Liver (tissue), 3 donors: ENCODE data around the gene RASSF6.

Experiments
- EGR1 ChIP-seq, 2 donors: IDR thresholded peaks; 2 replicates each; pipeline ENCODE4 v1.6.1; 2016 to 2018; ENCODE audit warnings: antibody characterized with exemption in 2 of 2, low read depth in 2 of 2
- FOXA1 ChIP-seq: IDR thresholded peaks from 2 replicates; pipeline ENCODE4 v1.6.1; 2016; ENCODE audit warnings: antibody characterized with exemption
- GABPA ChIP-seq, 2 donors: IDR thresholded peaks in 1 of 2; conservative IDR thresholded peaks in 1 of 2; 2 replicates each; pipeline ENCODE4 v1.6.1; 2016; ENCODE audit warnings: antibody characterized with exemption in 2 of 2, mild to moderate bottlenecking in 1 of 2, moderate library complexity in 1 of 2
- REST ChIP-seq: IDR thresholded peaks from 2 replicates; pipeline ENCODE4 v1.6.1; 2016; ENCODE audit warnings: antibody characterized with exemption, mild to moderate bottlenecking
- SP1 ChIP-seq: IDR thresholded peaks from 2 replicates; pipeline ENCODE4 v1.6.1; 2018; ENCODE audit warnings: antibody characterized with exemption, mild to moderate bottlenecking
- TAF1 ChIP-seq: conservative IDR thresholded peaks from 2 replicates; pipeline ENCODE4 v1.6.1; 2016; ENCODE audit warnings: antibody characterized with exemption, mild to moderate bottlenecking
- TF ChIP-seq, protein P1 (sequence below): fragments of 150-350 bp; IDR thresholded peaks from 2 replicates; pipeline ENCODE4 v1.5.1; 2017; ENCODE audit warnings: improper control_type of control experiment, low read depth, low read length; ENCODE audit not compliant: missing input control
- TF ChIP-seq, protein P2 (sequence below): IDR thresholded peaks from 2 replicates; pipeline ENCODE4 v1.6.1; 2016; ENCODE audit warnings: antibody characterized with exemption
- TF ChIP-seq, protein P3 (sequence below): IDR thresholded peaks from 2 replicates; pipeline ENCODE4 v1.6.1; 2016; ENCODE audit warnings: antibody characterized with exemption
- donor health status: healthy.
- donor health status: healthy.

GRCh38 chr4:73661646-73662119 is 41.4 kb upstream of the RASSF6 start:
- TF ChIP-seq, protein P1, sequence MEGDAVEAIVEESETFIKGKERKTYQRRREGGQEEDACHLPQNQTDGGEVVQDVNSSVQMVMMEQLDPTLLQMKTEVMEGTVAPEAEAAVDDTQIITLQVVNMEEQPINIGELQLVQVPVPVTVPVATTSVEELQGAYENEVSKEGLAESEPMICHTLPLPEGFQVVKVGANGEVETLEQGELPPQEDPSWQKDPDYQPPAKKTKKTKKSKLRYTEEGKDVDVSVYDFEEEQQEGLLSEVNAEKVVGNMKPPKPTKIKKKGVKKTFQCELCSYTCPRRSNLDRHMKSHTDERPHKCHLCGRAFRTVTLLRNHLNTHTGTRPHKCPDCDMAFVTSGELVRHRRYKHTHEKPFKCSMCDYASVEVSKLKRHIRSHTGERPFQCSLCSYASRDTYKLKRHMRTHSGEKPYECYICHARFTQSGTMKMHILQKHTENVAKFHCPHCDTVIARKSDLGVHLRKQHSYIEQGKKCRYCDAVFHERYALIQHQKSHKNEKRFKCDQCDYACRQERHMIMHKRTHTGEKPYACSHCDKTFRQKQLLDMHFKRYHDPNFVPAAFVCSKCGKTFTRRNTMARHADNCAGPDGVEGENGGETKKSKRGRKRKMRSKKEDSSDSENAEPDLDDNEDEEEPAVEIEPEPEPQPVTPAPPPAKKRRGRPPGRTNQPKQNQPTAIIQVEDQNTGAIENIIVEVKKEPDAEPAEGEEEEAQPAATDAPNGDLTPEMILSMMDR: no peak
- no peak for TF ChIP-seq TAF1
- TF ChIP-seq FOXA1: no peak
- no peak for TF ChIP-seq REST
- no peak for TF ChIP-seq EGR1 (IDR thresholded peaks at IDR 0.05; ENCODE audit: low read depth in 2 of 2)
- no peak for TF ChIP-seq SP1
- TF ChIP-seq, protein P2, sequence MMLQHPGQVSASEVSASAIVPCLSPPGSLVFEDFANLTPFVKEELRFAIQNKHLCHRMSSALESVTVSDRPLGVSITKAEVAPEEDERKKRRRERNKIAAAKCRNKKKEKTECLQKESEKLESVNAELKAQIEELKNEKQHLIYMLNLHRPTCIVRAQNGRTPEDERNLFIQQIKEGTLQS: no peak
- TF ChIP-seq, protein P3, sequence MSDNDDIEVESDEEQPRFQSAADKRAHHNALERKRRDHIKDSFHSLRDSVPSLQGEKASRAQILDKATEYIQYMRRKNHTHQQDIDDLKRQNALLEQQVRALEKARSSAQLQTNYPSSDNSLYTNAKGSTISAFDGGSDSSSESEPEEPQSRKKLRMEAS: no peak
- TF ChIP-seq GABPA (IDR thresholded peaks at IDR 0.05 in 1 of 2, conservative IDR thresholded peaks at IDR 0.05 in 1 of 2): no peak
